ENCODE data around the gene ICE2.

Gene ICE2

GRCh38 chr15:60442031-60442650, 36.8 kb downstream of the ICE2 start:
- no peak for TF ChIP-seq RAD21 (IDR thresholded peaks at IDR 0.05; ENCODE audit: low read depth)

- TF ChIP-seq YY1 (IDR thresholded peaks at IDR 0.05; ENCODE audit: low read depth) (no peak), ZBTB7A (IDR thresholded peaks at IDR 0.05; ENCODE audit: low read depth) (no peak), EGR1 (IDR thresholded peaks at IDR 0.05) (no peak), NFIC (IDR thresholded peaks at IDR 0.05) (no peak)
These were observed 37.6 kb downstream of the ICE2 start for GRCh38 chr15:60441331-60441730.

GRCh38 chr15:60438646-60439045, 40.3 kb downstream of the ICE2 start:
- TF ChIP-seq FOXM1 (IDR thresholded peaks at IDR 0.05; ENCODE audit: borderline replicate concordance, low read depth) (no peak), CREB1 (IDR thresholded peaks at IDR 0.05; ENCODE audit: low read depth) (no peak), TEAD4 (IDR thresholded peaks at IDR 0.05) (no peak), YY1 (IDR thresholded peaks at IDR 0.05; ENCODE audit: low read depth) (no peak), CEBPB (IDR thresholded peaks at IDR 0.05) (no peak), EP300 (IDR thresholded peaks at IDR 0.05; ENCODE audit: borderline replicate concordance) (no peak), NFIC (IDR thresholded peaks at IDR 0.05) (no peak), RAD21 (IDR thresholded peaks at IDR 0.05; ENCODE audit: low read depth) (no peak), USF1 (IDR thresholded peaks at IDR 0.05) (no peak), REST (IDR thresholded peaks at IDR 0.05; ENCODE audit: low read depth) (no peak), TCF12 (IDR thresholded peaks at IDR 0.05; ENCODE audit: low read depth) (no peak), EGR1 (IDR thresholded peaks at IDR 0.05) (no peak), ZBTB7A (IDR thresholded peaks at IDR 0.05; ENCODE audit: low read depth) (no peak), TAF1 (IDR thresholded peaks at IDR 0.05; ENCODE audit: low read depth) (no peak), MAX (IDR thresholded peaks at IDR 0.05) (no peak)

- TF ChIP-seq RAD21 (IDR thresholded peaks at IDR 0.05; ENCODE audit: low read depth) (no peak), CREB1 (IDR thresholded peaks at IDR 0.05; ENCODE audit: low read depth) (no peak), EGR1 (IDR thresholded peaks at IDR 0.05) (no peak), FOXM1 (IDR thresholded peaks at IDR 0.05; ENCODE audit: borderline replicate concordance, low read depth) (no peak), CEBPB (IDR thresholded peaks at IDR 0.05) (no peak), TCF12 (IDR thresholded peaks at IDR 0.05; ENCODE audit: low read depth) (no peak), TAF1 (IDR thresholded peaks at IDR 0.05; ENCODE audit: low read depth) (no peak), YY1 (IDR thresholded peaks at IDR 0.05; ENCODE audit: low read depth) (no peak)
These were observed 50.0 kb downstream of the ICE2 start for GRCh38 chr15:60428935-60429334.

GRCh38 chr15:60426870-60427508, 52.0 kb downstream of the ICE2 start:
- TF ChIP-seq CREB1 (IDR thresholded peaks at IDR 0.05; ENCODE audit: low read depth) (no peak), TEAD4 (IDR thresholded peaks at IDR 0.05) (no peak), REST (IDR thresholded peaks at IDR 0.05; ENCODE audit: low read depth) (no peak), USF1 (IDR thresholded peaks at IDR 0.05) (no peak), ZBTB7A (IDR thresholded peaks at IDR 0.05; ENCODE audit: low read depth) (no peak), EP300 (IDR thresholded peaks at IDR 0.05; ENCODE audit: borderline replicate concordance) (no peak), RAD21 (IDR thresholded peaks at IDR 0.05; ENCODE audit: low read depth) (no peak), CEBPB (IDR thresholded peaks at IDR 0.05) (no peak), NFIC (IDR thresholded peaks at IDR 0.05) (no peak), MAX (IDR thresholded peaks at IDR 0.05) (no peak), YY1 (IDR thresholded peaks at IDR 0.05; ENCODE audit: low read depth) (no peak), EGR1 (IDR thresholded peaks at IDR 0.05) (no peak), TAF1 (IDR thresholded peaks at IDR 0.05; ENCODE audit: low read depth) (no peak), FOXM1 (IDR thresholded peaks at IDR 0.05; ENCODE audit: borderline replicate concordance, low read depth) (no peak), TCF12 (IDR thresholded peaks at IDR 0.05; ENCODE audit: low read depth) (no peak)

GRCh38 chr15:60425461-60425860, 53.5 kb downstream of the ICE2 start:
- no peak for TF ChIP-seq RAD21 (IDR thresholded peaks at IDR 0.05; ENCODE audit: low read depth)
- TF ChIP-seq TCF12 (IDR thresholded peaks at IDR 0.05; ENCODE audit: low read depth), result no peak
- TF ChIP-seq CEBPB (IDR thresholded peaks at IDR 0.05), result no peak
- no peak for TF ChIP-seq ZBTB7A (IDR thresholded peaks at IDR 0.05; ENCODE audit: low read depth)
- no peak for TF ChIP-seq FOXM1 (IDR thresholded peaks at IDR 0.05; ENCODE audit: borderline replicate concordance, low read depth)
- no peak for TF ChIP-seq CREB1 (IDR thresholded peaks at IDR 0.05; ENCODE audit: low read depth)
- no peak for TF ChIP-seq NFIC (IDR thresholded peaks at IDR 0.05)
- no peak for TF ChIP-seq REST (IDR thresholded peaks at IDR 0.05; ENCODE audit: low read depth)
- TF ChIP-seq USF1 (IDR thresholded peaks at IDR 0.05), result no peak
- no peak for TF ChIP-seq TAF1 (IDR thresholded peaks at IDR 0.05; ENCODE audit: low read depth)
- no peak for TF ChIP-seq MAX (IDR thresholded peaks at IDR 0.05)
- TF ChIP-seq EP300 (IDR thresholded peaks at IDR 0.05; ENCODE audit: borderline replicate concordance), result no peak
- TF ChIP-seq YY1 (IDR thresholded peaks at IDR 0.05; ENCODE audit: low read depth), result no peak
- TF ChIP-seq EGR1 (IDR thresholded peaks at IDR 0.05), result no peak
- TF ChIP-seq TEAD4 (IDR thresholded peaks at IDR 0.05), result no peak

All from Ishikawa (cell line).